ENCODE measurements around the gene ISY1.

DNA sequence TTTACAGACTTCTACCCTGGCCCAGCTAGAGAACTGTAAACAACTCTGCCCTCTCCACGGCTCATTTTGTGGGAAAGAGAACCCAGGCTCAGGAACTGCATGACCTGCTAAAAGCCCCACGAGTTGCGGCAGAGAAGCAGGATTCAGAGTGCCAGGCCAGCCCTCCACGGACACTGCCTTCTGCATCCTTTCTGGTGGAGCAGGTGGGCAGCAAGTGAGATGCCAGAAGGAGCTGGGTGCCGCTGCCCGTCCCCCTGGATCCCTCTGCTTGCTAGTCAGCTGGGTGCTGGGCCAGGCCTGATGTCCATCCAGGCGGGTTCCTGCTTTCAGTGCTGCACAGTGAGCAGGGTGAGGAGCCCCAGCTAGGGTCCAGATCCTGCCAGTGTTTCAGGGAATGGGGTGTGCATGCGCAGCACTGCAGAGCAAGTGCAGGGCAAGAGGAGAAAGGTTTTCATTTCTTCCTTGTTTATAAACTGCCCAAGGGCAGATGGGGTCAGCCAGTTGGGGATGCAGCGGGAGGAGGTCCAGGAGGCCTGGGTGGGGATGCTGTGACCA is 34.1 kb downstream of the ISY1 start:
- TF ChIP-seq, protein P1, sequence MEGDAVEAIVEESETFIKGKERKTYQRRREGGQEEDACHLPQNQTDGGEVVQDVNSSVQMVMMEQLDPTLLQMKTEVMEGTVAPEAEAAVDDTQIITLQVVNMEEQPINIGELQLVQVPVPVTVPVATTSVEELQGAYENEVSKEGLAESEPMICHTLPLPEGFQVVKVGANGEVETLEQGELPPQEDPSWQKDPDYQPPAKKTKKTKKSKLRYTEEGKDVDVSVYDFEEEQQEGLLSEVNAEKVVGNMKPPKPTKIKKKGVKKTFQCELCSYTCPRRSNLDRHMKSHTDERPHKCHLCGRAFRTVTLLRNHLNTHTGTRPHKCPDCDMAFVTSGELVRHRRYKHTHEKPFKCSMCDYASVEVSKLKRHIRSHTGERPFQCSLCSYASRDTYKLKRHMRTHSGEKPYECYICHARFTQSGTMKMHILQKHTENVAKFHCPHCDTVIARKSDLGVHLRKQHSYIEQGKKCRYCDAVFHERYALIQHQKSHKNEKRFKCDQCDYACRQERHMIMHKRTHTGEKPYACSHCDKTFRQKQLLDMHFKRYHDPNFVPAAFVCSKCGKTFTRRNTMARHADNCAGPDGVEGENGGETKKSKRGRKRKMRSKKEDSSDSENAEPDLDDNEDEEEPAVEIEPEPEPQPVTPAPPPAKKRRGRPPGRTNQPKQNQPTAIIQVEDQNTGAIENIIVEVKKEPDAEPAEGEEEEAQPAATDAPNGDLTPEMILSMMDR (IDR thresholded peaks at IDR 0.05): no peak
- no peak for TF ChIP-seq POLR2A (IDR thresholded peaks at IDR 0.05)
- TF ChIP-seq POLR2AphosphoS5 (IDR thresholded peaks at IDR 0.05): no peak

Data from stomach (tissue), 4 donors.